ES-I3 (cell line): ENCODE results near the gene APOL4.
A peak's percentile ranks its signal among the peaks of the same experiment; 100 is the strongest.
"Not testable (repeated sequence)": the region's sequence is repeated elsewhere in the genome, so short reads cannot be mapped to it uniquely, and the experiment has no call there.

ENCODE experiments used
- H3K36me3 ChIP-seq: 2 replicates; pipeline ENCODE4 v1.6.1; 2013; ENCODE audit warnings: mild to moderate bottlenecking, low read length, control low read depth, moderate library complexity; ENCODE audit not compliant: insufficient read depth
- H3K4me1 ChIP-seq: 2 replicates; pipeline ENCODE4 v1.6.1; 2013; ENCODE audit warnings: mild to moderate bottlenecking, control low read depth, low read length; ENCODE audit not compliant: insufficient read depth
- H3K9ac ChIP-seq: 2 replicates; pipeline ENCODE4 v1.6.1; 2013; ENCODE audit warnings: low read depth, mild to moderate bottlenecking, low read length, moderate library complexity
- H3K9me3 ChIP-seq: 2 replicates; pipeline ENCODE4 v1.6.1; 2013; ENCODE audit warnings: mild to moderate bottlenecking, low read length, moderate library complexity; ENCODE audit not compliant: control insufficient read depth, insufficient read depth

The APOL4 gene, protein sequence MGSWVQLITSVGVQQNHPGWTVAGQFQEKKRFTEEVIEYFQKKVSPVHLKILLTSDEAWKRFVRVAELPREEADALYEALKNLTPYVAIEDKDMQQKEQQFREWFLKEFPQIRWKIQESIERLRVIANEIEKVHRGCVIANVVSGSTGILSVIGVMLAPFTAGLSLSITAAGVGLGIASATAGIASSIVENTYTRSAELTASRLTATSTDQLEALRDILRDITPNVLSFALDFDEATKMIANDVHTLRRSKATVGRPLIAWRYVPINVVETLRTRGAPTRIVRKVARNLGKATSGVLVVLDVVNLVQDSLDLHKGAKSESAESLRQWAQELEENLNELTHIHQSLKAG

GRCh38 chr22:36201630-36202319 lies at the start of gene APOL4:
TSS of gene APOL4 (minus strand) at chr22:36201809. CDS start at chr22:36201734, 75 bp downstream.
- Histone ChIP-seq H3K4me1 (peaks cover 8% of the 10 kb centered on the region), H3K9me3 (no peaks in the 10 kb centered on the region), H3K36me3 (no peaks in the 10 kb centered on the region), H3K9ac (no peak within 1 kb of the TSS)

- not testable (repeated sequence) for H3K4me1 ChIP-seq, H3K9ac ChIP-seq, H3K9me3 ChIP-seq, H3K36me3 ChIP-seq
Observed at GRCh38 chr22:36250292-36250960, 48.8 kb upstream of the APOL4 start.

DNA sequence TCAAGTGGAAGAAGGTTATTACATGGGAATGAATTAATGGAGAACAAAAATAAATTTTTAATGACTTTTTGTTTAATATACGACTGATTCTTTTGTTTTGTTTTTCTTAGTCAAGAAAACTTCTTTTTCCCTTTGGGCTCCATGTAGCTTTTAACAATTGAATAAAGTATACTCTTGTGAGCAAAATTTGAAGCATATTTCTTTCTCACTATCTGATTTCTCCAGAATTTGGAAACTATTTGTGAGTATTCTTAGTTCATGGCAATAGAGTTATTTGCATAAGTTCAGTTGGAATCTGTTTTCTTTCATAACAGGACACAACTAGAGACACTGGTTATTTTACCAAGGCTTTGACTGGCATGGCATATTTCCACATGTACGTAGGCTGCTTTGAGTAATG lies 47.6 kb upstream of the APOL4 start:
- Histone ChIP-seq H3K36me3 (no peaks in the 10 kb centered on the region), H3K9ac (no peak overlapping the region), H3K9me3 (peaks cover 6% of the 10 kb centered on the region), H3K4me1 (no peaks in the 10 kb centered on the region)

- Histone ChIP-seq H3K9ac (no peak overlapping the region), H3K4me1 (no peaks in the 10 kb centered on the region)
Observed at GRCh38 chr22:36247955-36248354, 46.3 kb upstream of the APOL4 start.

DNA sequence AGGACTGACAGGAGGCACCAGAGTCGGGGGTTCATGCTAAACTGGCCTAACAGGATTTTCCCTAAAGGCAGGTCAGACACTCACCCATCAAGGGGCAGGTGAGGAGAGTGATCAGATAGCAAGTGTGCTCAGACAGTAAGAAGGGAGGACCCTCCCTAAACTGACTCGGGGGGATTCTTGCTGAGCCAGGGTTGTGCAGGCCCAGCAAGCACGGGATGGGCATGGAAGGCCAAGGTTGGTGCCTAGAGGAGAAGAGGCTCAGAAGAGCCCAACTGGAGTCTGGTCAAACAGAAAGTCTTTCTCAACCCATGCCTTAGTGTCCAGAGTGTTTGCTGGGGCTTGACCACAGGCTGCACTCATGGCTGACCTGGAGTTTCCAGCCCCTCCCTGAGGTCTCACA lies 45.1 kb upstream of the APOL4 start:
- H3K36me3 ChIP-seq, result no peaks in the 10 kb centered on the region
- H3K9ac ChIP-seq, result no peak overlapping the region
- H3K9me3 ChIP-seq, result peaks cover 6% of the 10 kb centered on the region
- no peaks in the 10 kb centered on the region for H3K4me1 ChIP-seq

More at GRCh38 chr22:36247955-36248354, 46.3 kb upstream of the APOL4 start:
- Histone ChIP-seq H3K9me3 (peaks cover 6% of the 10 kb centered on the region), H3K36me3 (no peaks in the 10 kb centered on the region)

- Histone ChIP-seq H3K4me1 (no peaks in the 10 kb centered on the region), H3K9me3 (peaks cover 6% of the 10 kb centered on the region), H3K9ac (no peak overlapping the region), H3K36me3 (no peaks in the 10 kb centered on the region)
Observed at GRCh38 chr22:36245805-36246356, 44.3 kb upstream of the APOL4 start.

- no peak overlapping the region for H3K9ac ChIP-seq
- no peaks in the 10 kb centered on the region for H3K4me1 ChIP-seq
- H3K9me3 ChIP-seq, result peaks cover 6% of the 10 kb centered on the region
- no peaks in the 10 kb centered on the region for H3K36me3 ChIP-seq
Observed at GRCh38 chr22:36244522-36245391, 43.1 kb upstream of the APOL4 start.

GRCh38 chr22:36243986-36244385 lies 42.4 kb upstream of the APOL4 start:
- Histone ChIP-seq H3K9me3 (peaks cover 2% of the 10 kb centered on the region; the same call in 1 of the 2 replicates), H3K4me1 (no peaks in the 10 kb centered on the region), H3K36me3 (no peaks in the 10 kb centered on the region), H3K9ac (no peak overlapping the region)

- Histone ChIP-seq H3K36me3 (no peaks in the 10 kb centered on the region), H3K9ac (peak within 1 kb of the TSS; percentile 48), H3K4me1 (peaks cover 6% of the 10 kb centered on the region; the same call in 1 of the 2 replicates), H3K9me3 (no peaks in the 10 kb centered on the region; the same call in none of the 2 replicates)
Observed at GRCh38 chr22:36239401-36240171, 38.0 kb upstream of the APOL4 start, which contains the start of gene APOL2. TSS of gene APOL2 (minus strand) at chr22:36239527. CDS start at chr22:36233162, 6,365 bp downstream.

DNA sequence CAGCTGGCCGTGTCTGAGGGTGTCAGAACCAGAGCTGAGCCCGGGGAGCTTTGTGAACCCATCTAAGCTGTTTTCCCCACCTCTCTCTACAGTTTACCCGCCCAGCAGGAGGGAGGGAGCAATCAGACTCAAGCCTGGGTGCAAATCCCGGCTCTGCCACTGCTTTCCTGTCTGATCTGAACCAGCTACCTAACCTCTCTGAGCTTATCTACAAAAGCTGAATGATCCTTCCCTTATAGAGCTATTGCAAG lies 37.5 kb upstream of the APOL4 start:
- Histone ChIP-seq H3K9me3 (no peaks in the 10 kb centered on the region; the same call in none of the 2 replicates), H3K9ac (peak overlapping the region; percentile 48), H3K36me3 (no peaks in the 10 kb centered on the region), H3K4me1 (peaks cover 6% of the 10 kb centered on the region; the same call in 1 of the 2 replicates)

GRCh38 chr22:36238373-36239149 lies 37.0 kb upstream of the APOL4 start:
- H3K4me1 ChIP-seq, result peaks cover 6% of the 10 kb centered on the region; the same call in 1 of the 2 replicates
- H3K36me3 ChIP-seq, result no peaks in the 10 kb centered on the region
- H3K9me3 ChIP-seq, result no peaks in the 10 kb centered on the region; the same call in none of the 2 replicates
- H3K9ac ChIP-seq, result peak overlapping the region; percentile 48

GRCh38 chr22:36237462-36238372 lies 36.1 kb upstream of the APOL4 start:
- H3K9me3 ChIP-seq, result no peaks in the 10 kb centered on the region; the same call in none of the 2 replicates
- H3K4me1 ChIP-seq, result peaks cover 6% of the 10 kb centered on the region; the same call in 1 of the 2 replicates
- H3K9ac ChIP-seq, result no peak overlapping the region
- H3K36me3 ChIP-seq, result no peaks in the 10 kb centered on the region
